GM18868 (cell line): ENCODE measurements around the gene WSB1.

Source experiments
- ATAC-seq: cut with Tn5 transposase; IDR thresholded peaks from one replicate; pipeline ENCODE4 v1.9.1; 2021; ENCODE audit warnings: mild to moderate bottlenecking, moderate library complexity; ENCODE audit not compliant: unreplicated experiment

WSB1 gene

GRCh38 chr17:27333410-27333980 lies 39.6 kb downstream of the WSB1 start:
- no peak for ATAC-seq

DNA sequence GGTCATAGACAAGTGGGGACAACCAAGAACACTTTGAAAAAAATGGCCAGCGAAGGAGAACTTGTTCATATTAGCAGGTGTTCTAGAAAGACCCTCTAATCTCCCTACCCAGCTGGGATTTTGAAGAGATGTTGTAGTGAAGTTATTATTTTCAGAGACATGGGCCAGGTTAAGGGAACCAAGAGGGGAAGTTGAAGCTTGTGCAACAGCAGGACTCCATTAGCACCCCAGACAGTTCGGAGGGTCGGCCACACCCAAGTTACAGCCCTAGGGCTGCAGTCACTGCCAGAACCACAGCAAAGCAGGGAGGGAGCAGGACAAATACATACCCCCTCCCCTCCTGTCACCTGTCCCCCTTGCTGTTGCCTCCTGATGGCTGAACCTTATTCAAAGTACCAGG lies 42.3 kb downstream of the WSB1 start:
- ATAC-seq = no peak

DNA sequence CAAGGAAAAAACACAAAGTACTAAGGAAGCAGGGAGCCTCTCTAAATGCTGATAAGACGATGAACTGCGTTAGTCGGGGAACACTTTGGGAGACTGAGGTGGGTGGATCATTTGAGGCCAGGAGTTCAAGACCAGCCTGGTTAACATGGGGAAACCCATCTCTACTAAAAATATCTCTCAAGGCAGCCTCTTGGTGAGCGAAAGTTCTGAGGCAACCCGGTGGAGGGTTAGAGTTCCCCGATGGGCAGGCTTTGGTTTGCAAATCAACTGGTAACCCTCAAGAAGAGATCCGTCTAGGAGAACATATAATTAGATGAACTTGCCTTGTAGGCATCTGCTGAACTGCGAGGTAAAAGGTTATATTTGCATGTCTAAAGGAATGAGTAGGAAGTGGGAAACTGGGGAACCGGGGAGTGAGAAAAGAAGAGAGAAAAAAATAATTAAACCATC lies 44.6 kb downstream of the WSB1 start:
- ATAC-seq = peak; percentile 60

DNA sequence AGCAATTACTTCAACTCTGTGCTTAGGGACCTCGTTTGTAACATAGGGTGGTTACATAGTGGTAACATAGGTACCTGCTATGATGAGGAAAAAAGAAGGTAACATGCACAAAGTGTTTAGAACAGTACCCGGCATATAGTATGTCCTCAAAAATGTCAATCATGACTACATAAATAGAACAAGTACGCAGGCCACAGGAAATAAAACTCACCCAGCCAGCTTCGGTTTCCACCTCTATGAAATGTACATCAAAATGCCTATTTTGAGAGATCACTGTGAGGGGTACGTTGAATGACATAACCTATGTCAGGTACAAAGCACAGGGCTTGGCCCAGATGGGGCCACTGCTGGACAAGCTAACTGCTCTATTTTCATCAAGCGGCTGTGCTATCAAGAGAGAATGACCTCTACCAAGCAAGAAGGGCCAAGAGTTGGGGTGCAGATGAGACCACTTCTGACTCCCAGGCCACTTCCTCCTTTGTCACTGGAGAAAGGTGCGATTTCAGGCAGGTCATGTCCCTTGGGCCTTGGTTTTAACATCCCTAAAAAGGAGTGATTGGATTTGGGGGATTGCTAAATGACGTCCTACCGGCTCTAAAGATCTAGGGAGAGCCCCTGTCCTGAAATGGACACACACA lies 45.4 kb downstream of the WSB1 start:
- ATAC-seq = peak; percentile 48

DNA sequence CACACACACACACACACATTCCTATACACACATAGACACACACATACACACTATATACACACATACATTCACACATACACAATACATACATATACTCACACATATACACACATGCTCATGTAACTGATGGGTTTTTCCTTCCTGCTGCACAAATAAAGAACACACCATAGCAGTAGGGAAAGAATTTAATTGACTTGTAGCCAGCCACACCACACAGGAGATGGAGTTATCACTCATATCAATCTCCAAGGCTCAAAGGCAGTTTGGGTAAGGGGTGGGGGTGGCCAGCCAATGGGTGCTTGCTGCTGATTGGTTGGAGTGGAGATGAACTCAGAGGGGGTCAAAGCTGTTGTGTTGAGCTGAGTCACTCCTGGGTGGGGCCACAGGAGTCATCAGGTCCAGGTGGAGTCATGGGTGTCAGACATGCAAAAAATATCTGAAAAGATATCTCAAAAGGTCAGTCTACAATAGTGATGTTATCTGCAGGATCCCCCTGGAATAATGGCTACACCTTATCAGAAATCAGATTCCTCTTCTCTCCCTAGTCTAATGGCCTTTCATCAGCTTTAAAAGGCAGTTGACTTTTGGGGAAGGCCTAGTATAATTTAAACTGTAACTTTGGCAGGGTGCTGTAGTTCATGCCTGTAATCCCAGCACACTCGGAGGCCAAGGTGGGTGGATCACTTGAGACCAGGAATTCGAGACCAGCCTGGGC lies 46.1 kb downstream of the WSB1 start:
- ATAC-seq = peak; percentile 53

DNA sequence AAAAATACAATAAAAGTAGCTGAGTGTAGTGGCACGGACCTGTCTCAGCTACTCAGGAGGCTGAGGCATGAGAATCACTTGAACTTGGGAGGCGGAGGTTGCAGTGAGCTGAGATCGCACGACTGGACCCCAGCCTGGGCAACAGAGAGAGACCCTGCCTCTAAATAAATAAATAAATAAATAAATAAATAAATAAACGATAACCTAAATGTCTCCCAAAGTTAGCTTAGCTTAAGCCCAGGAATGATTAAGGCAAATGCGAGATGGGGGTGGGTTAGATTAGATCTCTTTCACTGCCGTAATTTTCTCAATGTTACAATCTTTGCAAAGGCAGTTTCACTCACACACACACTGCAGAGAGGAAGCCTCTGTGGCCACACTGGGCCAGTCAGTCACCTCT lies 46.7 kb downstream of the WSB1 start:
- no peak for ATAC-seq

DNA sequence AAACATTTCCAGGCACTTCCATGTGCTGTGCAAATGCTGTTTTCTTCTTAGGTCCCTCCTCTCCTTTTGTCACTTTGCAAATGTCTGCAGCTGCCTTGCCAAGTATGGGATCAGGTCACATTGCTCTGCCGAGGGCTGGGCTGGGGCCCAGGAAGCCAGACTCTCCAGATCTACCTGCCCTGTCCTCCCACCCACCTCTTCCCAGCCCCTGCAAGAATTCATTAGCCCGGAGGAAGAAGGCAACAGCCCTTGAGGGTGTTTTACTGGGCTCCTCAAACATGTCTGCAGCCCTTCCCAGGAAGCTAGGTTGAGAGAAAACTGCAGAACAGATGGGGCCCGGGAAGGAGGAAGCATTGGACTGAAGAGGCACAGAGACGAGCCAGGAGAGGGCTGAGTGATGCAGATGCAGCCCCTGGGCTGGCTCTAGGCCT lies 47.1 kb downstream of the WSB1 start:
- no peak for ATAC-seq

DNA sequence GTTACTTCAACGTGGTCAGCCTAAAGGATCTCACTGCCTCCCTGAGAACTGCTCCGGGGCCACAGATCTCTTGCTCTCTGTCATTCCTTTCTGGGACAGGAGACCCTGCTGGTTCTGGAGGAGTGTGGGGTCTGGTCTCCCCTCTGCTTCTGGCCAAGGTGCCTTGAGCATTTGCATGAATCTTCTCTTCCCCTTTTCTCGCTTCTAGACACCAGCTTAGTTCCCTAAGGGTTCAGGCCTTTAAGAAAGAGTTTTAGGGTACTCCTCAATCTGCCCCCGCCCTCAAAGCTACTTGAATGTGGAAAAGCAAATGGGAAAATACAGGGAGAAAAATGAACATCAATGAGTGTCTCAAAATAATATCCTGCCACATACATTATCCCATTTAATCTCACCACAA lies 48.1 kb downstream of the WSB1 start:
- no peak for ATAC-seq

GRCh38 chr17:27343294-27343693 lies 49.4 kb downstream of the WSB1 start:
- ATAC-seq = no peak

DNA sequence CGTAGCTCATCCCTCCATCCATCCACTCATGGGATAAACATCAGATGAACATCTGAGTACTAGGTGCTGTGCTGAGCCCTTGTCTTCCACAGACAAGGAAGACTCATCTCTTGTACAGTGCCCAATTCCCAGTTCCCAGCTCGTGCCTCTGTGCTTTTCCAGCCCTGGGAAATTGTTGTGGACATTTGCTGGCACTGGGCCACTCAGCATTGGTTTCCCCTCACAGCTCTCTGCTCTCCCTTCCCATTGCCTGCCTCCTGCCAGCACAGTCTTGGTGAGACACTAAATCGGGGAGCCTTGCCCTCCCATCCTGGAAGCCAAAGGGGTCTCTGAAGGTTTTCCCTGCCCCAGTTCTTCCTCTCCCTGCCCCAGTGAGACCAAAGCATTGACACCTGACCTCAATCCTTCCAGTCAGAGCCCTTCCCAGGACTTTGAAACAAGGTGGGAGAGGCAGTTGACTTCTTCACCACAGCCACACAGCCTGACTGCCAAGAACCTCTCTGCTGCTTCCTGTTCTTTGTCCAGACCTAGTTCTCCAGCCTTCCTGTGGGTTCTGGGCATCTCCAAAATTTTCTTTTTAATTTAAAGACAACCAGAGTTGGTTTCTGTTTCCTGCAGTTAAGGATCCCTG lies 50.2 kb downstream of the WSB1 start:
- ATAC-seq = no peak

- ATAC-seq = no peak
Observed at GRCh38 chr17:27345141-27345904, 51.4 kb downstream of the WSB1 start.

- ATAC-seq = no peak
Observed at GRCh38 chr17:27346228-27346899, 52.5 kb downstream of the WSB1 start.

GRCh38 chr17:27348196-27348595 lies 54.3 kb downstream of the WSB1 start:
- no peak for ATAC-seq

DNA sequence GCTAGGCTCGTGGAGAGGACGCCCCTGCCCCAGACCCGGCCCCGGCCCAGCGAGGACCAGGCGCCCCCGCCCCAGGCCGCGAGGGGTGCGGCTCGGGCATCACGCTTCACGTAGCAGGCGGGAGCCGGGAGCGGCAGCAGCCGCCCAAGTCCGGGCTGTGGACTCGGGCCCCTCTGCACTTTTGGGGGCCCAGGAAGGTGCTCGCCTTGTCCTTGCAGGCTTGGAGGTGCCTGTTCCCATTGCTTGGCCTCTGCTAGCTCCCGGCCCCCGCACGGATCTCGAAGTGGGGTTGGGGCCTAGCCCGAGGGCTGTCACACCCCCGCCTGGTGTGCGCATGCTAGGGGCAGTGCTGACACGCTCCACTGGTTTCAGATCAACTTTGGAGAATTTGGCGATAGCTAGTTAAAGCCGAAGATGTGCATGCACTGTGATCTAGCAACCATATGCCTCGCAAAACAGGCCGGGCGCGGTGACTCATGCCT lies 55.7 kb downstream of the WSB1 start:
- ATAC-seq = no peak

DNA sequence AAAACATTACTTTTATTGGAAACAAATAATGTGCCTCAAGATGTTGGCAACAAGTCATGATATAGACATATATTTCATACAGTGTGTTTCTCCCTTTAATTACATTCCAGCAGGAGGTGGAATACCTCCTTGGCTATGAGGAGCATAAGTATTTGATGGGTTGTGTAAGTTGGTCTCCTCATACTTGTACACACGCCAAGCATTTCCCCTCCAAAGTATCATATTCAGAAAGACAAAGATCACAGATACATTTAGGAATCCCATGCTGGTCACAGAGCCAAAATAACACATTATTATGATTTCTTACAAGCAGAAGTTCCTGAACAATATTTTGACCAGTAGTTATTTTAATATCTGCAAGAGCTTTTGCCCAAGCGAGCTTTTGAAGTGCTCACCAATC lies 57.8 kb downstream of the WSB1 start:
- no peak for ATAC-seq

DNA sequence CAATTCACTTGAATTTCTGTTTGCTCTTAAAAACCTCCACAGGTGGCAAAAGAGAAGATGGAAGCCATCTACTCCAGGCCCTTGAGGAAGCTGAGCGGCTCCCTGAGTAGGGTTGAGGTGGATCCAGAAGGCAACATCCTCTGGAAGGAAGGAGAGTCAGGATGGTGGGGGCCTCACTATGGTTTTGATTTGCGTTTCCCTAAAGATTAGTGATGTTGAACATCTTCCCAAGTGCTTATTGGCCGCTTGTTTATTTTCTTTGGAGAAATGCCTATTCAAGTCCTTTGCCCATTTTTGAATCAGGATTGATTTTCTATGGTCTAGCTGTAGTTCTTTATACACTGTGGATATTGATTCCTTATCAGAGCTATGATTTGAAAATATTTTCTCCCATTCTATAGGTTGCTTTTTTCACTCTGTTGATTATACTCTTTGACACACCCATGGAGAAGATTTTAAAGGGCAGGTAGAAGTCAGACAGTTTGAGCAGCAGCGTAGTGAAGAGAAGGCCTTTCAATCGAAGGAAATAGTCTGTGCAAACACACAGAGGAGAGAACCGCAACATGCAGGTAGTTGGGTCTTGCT lies 58.6 kb downstream of the WSB1 start:
- no peak for ATAC-seq

GRCh38 chr17:27353033-27353460 lies 59.1 kb downstream of the WSB1 start:
- no peak for ATAC-seq

- peak; percentile 77 for ATAC-seq
Observed at GRCh38 chr17:27353461-27354050, 59.6 kb downstream of the WSB1 start.

DNA sequence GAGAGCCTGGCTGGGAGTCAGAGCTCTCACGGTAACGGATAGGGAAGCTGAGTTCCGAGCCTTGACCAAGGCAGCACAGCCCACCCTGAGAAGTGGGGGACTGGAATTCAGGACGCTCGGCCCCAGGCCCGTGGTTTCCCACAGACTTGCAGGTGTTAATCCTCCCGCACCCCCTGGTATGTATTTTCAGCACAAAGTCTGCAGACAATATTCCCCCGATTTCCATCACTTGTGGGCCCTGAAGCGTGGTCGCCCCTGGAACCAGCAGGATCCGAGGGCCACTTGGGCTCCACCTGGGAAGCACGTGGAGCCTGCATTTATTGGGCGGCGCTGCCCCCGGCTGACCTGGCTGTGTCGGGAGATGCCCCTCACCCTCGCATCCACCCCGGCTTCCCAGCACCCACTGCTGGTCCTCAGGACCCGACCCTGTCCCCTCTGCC lies 60.2 kb downstream of the WSB1 start:
- ATAC-seq = peak; percentile 4
